Thyroid gland (tissue), 4 donors: ENCODE measurements around the gene DKK3. TPM values are rescaled to one million over a fixed set of nuclear protein-coding genes. Genes with fewer than 3 reads are reported as not detected.
A peak's percentile ranks its signal among the peaks of the same experiment; 100 is the strongest.

Experiments
- DNase-seq, 2 donors: peaks; one replicate each; pipeline ENCODE4 v3.0.0-alpha.2; 2019
- H3K27ac ChIP-seq, 3 donors: fragments of 200-600 bp; sonication (generic); 1 replicate in 2 of 3; 2 replicates in 1 of 3; pipeline ENCODE4 v1.5.1; 2016 to 2019; ENCODE audit warnings: mild to moderate bottlenecking in 1 of 3, moderate library complexity in 1 of 3
- H3K27me3 ChIP-seq: fragments of 200-600 bp; sonication (generic); one replicate; pipeline ENCODE4 v1.5.1; 2019
- H3K36me3 ChIP-seq, 2 donors: fragments of 200-600 bp; sonication (generic); one replicate each; pipeline ENCODE4 v1.5.1; 2016 to 2019
- H3K4me1 ChIP-seq, 2 donors: fragments of 200-600 bp; sonication (generic); one replicate each; pipeline ENCODE4 v1.5.1; 2017 to 2019
- H3K4me3 ChIP-seq, 3 donors: fragments of 200-600 bp; sonication (generic); replicated peaks in 1 of 3; 1 replicate in 2 of 3; 2 replicates in 1 of 3; pipeline ENCODE4 v1.5.1; 2016; ENCODE audit warnings: mild to moderate bottlenecking in 1 of 3
- H3K9me3 ChIP-seq: fragments of 200-600 bp; sonication (generic); one replicate; pipeline ENCODE4 v1.5.1; 2017
- CTCF ChIP-seq, 6 experiments: fragments of 200-600 bp in 3 of 6; fragments of 450-650 bp in 3 of 6; sonication (generic) in 3 of 6; IDR thresholded peaks; one replicate each; pipeline ENCODE4 v1.5.1; 2016 to 2019; ENCODE audit warnings: antibody characterized with exemption in 6 of 6, mild to moderate bottlenecking in 2 of 6, inconsistent platforms in 1 of 6, moderate library complexity in 1 of 6
- POLR2A ChIP-seq, 2 donors: fragments of 450-650 bp; IDR thresholded peaks; one replicate each; pipeline ENCODE4 v1.6.1; 2017; ENCODE audit warnings: antibody characterized with exemption in 2 of 2, mild to moderate bottlenecking in 2 of 2, moderate library complexity in 1 of 2
- WGBS, 2 donors: methylation state at CpG; one replicate each; pipeline ENCODE4 v1.1.5; 2017; 5-methylcytosine and 5-hydroxymethylcytosine counted together
- intact Hi-C: fragments of 100-400 bp; cut with DNase I; formaldehyde crosslinking; loops from one replicate; pipeline ENCODE4 v1.15.1; 2023
- total RNA-seq, 4 donors: library from RNA; depleted of rRNA; stranded (reverse); fragments of >200 nt; gene quantifications; one replicate each; pipeline ENCODE4 v1.2.3, GENCODE V29; 2016

Gene DKK3
- total RNA-seq, 4 donors from 2014 or later, result 15.1 to 72.0 (median 27.3) TPM

GRCh38 chr11:12046636-12047236, 38.3 kb upstream of the DKK3 start:
- peaks cover 21 to 36% of the 10 kb centered on the region in 2 donors for H3K4me1 ChIP-seq
- intact Hi-C loops, result loop anchor here (2.0 to 10.0 kb wide), 3 partner anchors 112 to 252 kb away; no protein-coding TSS in a partner anchor
- TF ChIP-seq POLR2A (IDR thresholded peaks at IDR 0.05) (no peak), CTCF (IDR thresholded peaks at IDR 0.05) (no peak)
- H3K27ac ChIP-seq, result peak overlapping the region in 2 of 3 donors; percentile 53 to 71
- H3K27me3 ChIP-seq, result no peaks in the 10 kb centered on the region
- no peaks in the 10 kb centered on the region for H3K9me3 ChIP-seq
- DNase-seq, result no peak
- no peaks in the 10 kb centered on the region for H3K36me3 ChIP-seq
- H3K4me3 ChIP-seq, result no peak overlapping the region
- 59 to 61% methylated on average over 5 of the region's 5 CpGs for WGBS, 2 donors

- H3K4me1 ChIP-seq, result peaks cover 21 to 36% of the 10 kb centered on the region in 2 donors
- WGBS, 2 donors, result 87 to 88% methylated on average over 7 of the region's 7 CpGs
- no peak overlapping the region for H3K27ac ChIP-seq
- intact Hi-C loops, result loop anchor here (2.0 to 10.0 kb wide), 3 partner anchors 111 to 251 kb away; no protein-coding TSS in a partner anchor
- H3K36me3 ChIP-seq, result no peaks in the 10 kb centered on the region
- no peak for TF ChIP-seq POLR2A (IDR thresholded peaks at IDR 0.05)
- no peak for TF ChIP-seq CTCF (IDR thresholded peaks at IDR 0.05)
- no peak overlapping the region for H3K4me3 ChIP-seq
- H3K27me3 ChIP-seq, result no peaks in the 10 kb centered on the region
- H3K9me3 ChIP-seq, result no peaks in the 10 kb centered on the region
- no peak for DNase-seq
Measured at GRCh38 chr11:12045914-12046635, 37.6 kb upstream of the DKK3 start.

- 89 to 90% methylated on average over 8 of the region's 8 CpGs for WGBS, 2 donors
- H3K9me3 ChIP-seq, result no peaks in the 10 kb centered on the region
- H3K4me3 ChIP-seq, result no peak overlapping the region
- intact Hi-C loops, result loop anchor here (10.0 kb wide), 2 partner anchors 110 to 250 kb away; no protein-coding TSS in a partner anchor
- H3K36me3 ChIP-seq, result no peaks in the 10 kb centered on the region
- H3K27ac ChIP-seq, result peak overlapping the region; percentile 78 to 93 (median 93)
- DNase-seq, result no peak
- no peaks in the 10 kb centered on the region for H3K27me3 ChIP-seq
- TF ChIP-seq CTCF (IDR thresholded peaks at IDR 0.05), result no peak
- TF ChIP-seq POLR2A (IDR thresholded peaks at IDR 0.05), result no peak
- H3K4me1 ChIP-seq, result peaks cover 14 to 26% of the 10 kb centered on the region in 2 donors
Measured at GRCh38 chr11:12044799-12045198, 36.4 kb upstream of the DKK3 start.

GRCh38 chr11:12043959-12044791, 35.7 kb upstream of the DKK3 start:
- intact Hi-C loops, result loop anchor here (10.0 kb wide), 2 partner anchors 109 to 249 kb away; no protein-coding TSS in a partner anchor
- Histone ChIP-seq H3K4me3 (no peak overlapping the region), H3K27ac (peak overlapping the region; percentile 78 to 93 (median 93))

More at GRCh38 chr11:12043959-12044791, 35.7 kb upstream of the DKK3 start:
- no peaks in the 10 kb centered on the region for H3K27me3 ChIP-seq
- H3K36me3 ChIP-seq, result no peaks in the 10 kb centered on the region
- TF ChIP-seq POLR2A (IDR thresholded peaks at IDR 0.05), result peak in 1 of 2 donors; percentile 22
- TF ChIP-seq CTCF (IDR thresholded peaks at IDR 0.05), result peak; percentile 51 to 94 (median 80)
- DNase-seq, result peak; percentile 91 to 93
- no peaks in the 10 kb centered on the region for H3K9me3 ChIP-seq
- peaks cover 14 to 26% of the 10 kb centered on the region in 2 donors for H3K4me1 ChIP-seq
- 9 to 10% methylated on average over 14 of the region's 14 CpGs for WGBS, 2 donors
